Tibial artery (tissue), 4 donors: ENCODE results near the gene CHRD.

ENCODE experiments used
- DNase-seq, 2 donors: peaks; one replicate each; pipeline ENCODE4 v3.0.0-alpha.2; 2019
- H3K27ac ChIP-seq, 2 donors: fragments of 200-600 bp; sonication (generic) in 1 of 2; 1 replicate in 1 of 2; 2 replicates in 1 of 2; pipeline ENCODE4 v1.5.1; 2018 to 2019; ENCODE audit warnings: mild to moderate bottlenecking in 1 of 2
- H3K27me3 ChIP-seq, 2 donors: fragments of 200-600 bp; sonication (generic) in 1 of 2; one replicate each; pipeline versions ENCODE4 v1.5.1 to v1.6.0; 2016 to 2019
- H3K36me3 ChIP-seq, 3 donors: fragments of 200-600 bp; sonication (generic) in 2 of 3; one replicate each; pipeline ENCODE4 v1.5.1; 2016 to 2019; ENCODE audit warnings: mild to moderate bottlenecking in 2 of 3
- H3K4me1 ChIP-seq, 4 donors: fragments of 200-600 bp; sonication (generic) in 2 of 4; 1 replicate in 3 of 4; 2 replicates in 1 of 4; pipeline ENCODE4 v1.5.1; 2016 to 2019
- H3K4me3 ChIP-seq, 2 donors: fragments of 200-600 bp; sonication (generic) in 1 of 2; 1 replicate in 1 of 2; 2 replicates in 1 of 2; pipeline ENCODE4 v1.5.1; 2018 to 2019; ENCODE audit warnings: mild to moderate bottlenecking in 2 of 2
- H3K9me3 ChIP-seq, 3 donors: fragments of 200-600 bp; sonication (generic) in 1 of 3; one replicate each; pipeline ENCODE4 v1.5.1; 2016 to 2019
- CTCF ChIP-seq, 2 experiments: fragments of 200-600 bp in 1 of 2; fragments of 450-650 bp in 1 of 2; IDR thresholded peaks; one replicate each; pipeline ENCODE4 v1.5.1; 2017 to 2019; ENCODE audit warnings: antibody characterized with exemption in 2 of 2, mild to moderate bottlenecking in 1 of 2, moderate library complexity in 1 of 2
- intact Hi-C: fragments of 100-400 bp; cut with DNase I; formaldehyde crosslinking; loops from one replicate; pipeline ENCODE4 v1.15.0; 2023; ENCODE audit warnings: low total_unique reads

CHRD gene

GRCh38 chr3:184360929-184361531, 18.8 kb upstream of the CHRD start:
- DNase-seq = no peak
- H3K27ac ChIP-seq = peak overlapping the region; percentile 97 to 98
- intact Hi-C loops = no loop called here

GRCh38 chr3:184361532-184361931, 18.3 kb upstream of the CHRD start, which contains the start of the genes CLCN2 and POLR2H:
Gene CLCN2, minus strand, starts transcription at chr3:184361605. Its CDS starts 126 bp downstream, at chr3:184361479.
Gene POLR2H, plus strand, starts transcription at chr3:184361710. Its CDS starts 1,783 bp downstream, at chr3:184363493.
- H3K4me3 ChIP-seq = peak within 1 kb of the TSS; percentile 69 to 96
- H3K27me3 ChIP-seq = no peaks in the 10 kb centered on the region
- intact Hi-C loops = no loop called here
- peaks cover 0 to 35% (median 18%) of the 10 kb centered on the region in 4 donors for H3K4me1 ChIP-seq
- peak within 1 kb of the TSS; percentile 97 to 98 for H3K27ac ChIP-seq
- H3K36me3 ChIP-seq = peaks cover 0 to 33% (median 5%) of the 10 kb centered on the region in 3 donors
- DNase-seq = peak; percentile 37 to 77
- H3K9me3 ChIP-seq = no peaks in the 10 kb centered on the region
- no peak for TF ChIP-seq CTCF (IDR thresholded peaks at IDR 0.05)

More at GRCh38 chr3:184360929-184361531, 18.8 kb upstream of the CHRD start:
- Histone ChIP-seq H3K9me3 (no peaks in the 10 kb centered on the region), H3K4me1 (peaks cover 0 to 35% (median 18%) of the 10 kb centered on the region in 4 donors), H3K4me3 (peak overlapping the region; percentile 69 to 96), H3K36me3 (peaks cover 0 to 28% (median under 1%) of the 10 kb centered on the region in 3 donors), H3K27me3 (no peaks in the 10 kb centered on the region)
- no peak for TF ChIP-seq CTCF (IDR thresholded peaks at IDR 0.05)

- intact Hi-C loops = loop anchor here (2.0 kb wide), 1 partner anchor 25 kb away; the partner anchor contains the start of gene FAM131A
- Histone ChIP-seq H3K4me1 (peaks cover 0 to 35% (median 18%) of the 10 kb centered on the region in 4 donors), H3K9me3 (no peaks in the 10 kb centered on the region), H3K36me3 (peaks cover 0 to 34% (median 9%) of the 10 kb centered on the region in 3 donors), H3K27ac (peak overlapping the region; percentile 97 to 98), H3K4me3 (peak overlapping the region; percentile 69 to 96), H3K27me3 (no peaks in the 10 kb centered on the region)
- DNase-seq = peak; percentile 78 to 88
- no peak for TF ChIP-seq CTCF (IDR thresholded peaks at IDR 0.05)
Observed at GRCh38 chr3:184361932-184362667, 17.8 kb upstream of the CHRD start.

- intact Hi-C loops = loop anchor here (2.0 kb wide), 1 partner anchor 26 kb away; the partner anchor contains the start of gene FAM131A
- Histone ChIP-seq H3K4me1 (peaks cover 0 to 35% (median 19%) of the 10 kb centered on the region in 4 donors), H3K27ac (peak overlapping the region; percentile 97 to 98), H3K9me3 (no peaks in the 10 kb centered on the region), H3K36me3 (peaks cover 0 to 32% (median 9%) of the 10 kb centered on the region in 3 donors), H3K4me3 (peak overlapping the region; percentile 69 to 96), H3K27me3 (no peaks in the 10 kb centered on the region)
- peak; percentile 93 to 98 for DNase-seq
- TF ChIP-seq CTCF (IDR thresholded peaks at IDR 0.05) = peak; percentile 45 to 46
Observed at GRCh38 chr3:184362668-184363546, 16.9 kb upstream of the CHRD start.
